GM10847 (cell line): ENCODE data around the gene SNAP25.

Experiments
- POLR2A ChIP-seq: IDR thresholded peaks from 2 replicates; pipeline ENCODE4 v1.6.1; 2011; ENCODE audit not compliant: insufficient read length; ENCODE audit errors: extremely low read depth

Gene SNAP25

GRCh38 chr20:10218536-10219451, at the start of gene SNAP25:
Gene SNAP25, plus strand, starts transcription at chr20:10218830. Its CDS starts 56,662 bp downstream, at chr20:10275492.
- no peak for TF ChIP-seq POLR2A

GRCh38 chr20:10169752-10170151, 48.9 kb upstream of the SNAP25 start:
- TF ChIP-seq POLR2A = no peak

- no peak for TF ChIP-seq POLR2A
These were observed 48.4 kb upstream of the SNAP25 start for GRCh38 chr20:10170261-10170660.

- no peak for TF ChIP-seq POLR2A
These were observed 46.5 kb upstream of the SNAP25 start for GRCh38 chr20:10171864-10172751.

GRCh38 chr20:10172998-10173655, 45.5 kb upstream of the SNAP25 start:
- no peak for TF ChIP-seq POLR2A

- no peak for TF ChIP-seq POLR2A
These were observed 44.2 kb upstream of the SNAP25 start for GRCh38 chr20:10174400-10174799.

- no peak for TF ChIP-seq POLR2A
These were observed 41.3 kb upstream of the SNAP25 start for GRCh38 chr20:10177326-10177725.

- TF ChIP-seq POLR2A = no peak
These were observed 40.5 kb upstream of the SNAP25 start for GRCh38 chr20:10178091-10178490.

GRCh38 chr20:10178727-10179313, 39.8 kb upstream of the SNAP25 start:
- TF ChIP-seq POLR2A = no peak

GRCh38 chr20:10179574-10180298, 38.9 kb upstream of the SNAP25 start:
- TF ChIP-seq POLR2A = no peak

GRCh38 chr20:10180651-10181235, 37.9 kb upstream of the SNAP25 start:
- no peak for TF ChIP-seq POLR2A

GRCh38 chr20:10185741-10186558, 32.7 kb upstream of the SNAP25 start:
- no peak for TF ChIP-seq POLR2A

GRCh38 chr20:10190456-10190855, 28.2 kb upstream of the SNAP25 start:
- no peak for TF ChIP-seq POLR2A
